GM12878 (cell line): ENCODE data around the gene SKA3. TPM values are rescaled to one million over a fixed set of nuclear protein-coding genes. Genes with fewer than 3 reads are reported as not detected.

Source experiments
- ATF3 ChIP-seq: IDR thresholded peaks from 2 replicates; pipeline ENCODE4 v1.6.1; 2011; ENCODE audit warnings: low read depth, mild to moderate bottlenecking, low read length, moderate library complexity, borderline replicate concordance; ENCODE audit errors: extremely low read depth
- CHD2 ChIP-seq: IDR thresholded peaks from 2 replicates; pipeline ENCODE4 v1.6.1; 2011; ENCODE audit warnings: low read depth, low read length, improper control_type of control experiment, borderline replicate concordance
- CHD4 ChIP-seq: fragments of 200-600 bp; sonication (generic); IDR thresholded peaks from 2 replicates; pipeline ENCODE4 v1.6.1; 2016; ENCODE audit warnings: mild to moderate bottlenecking
- CREB1 ChIP-seq: IDR thresholded peaks from 2 replicates; pipeline ENCODE4 v1.6.1; 2012; ENCODE audit warnings: low read depth, mild to moderate bottlenecking, inconsistent platforms
- CUX1 ChIP-seq: IDR thresholded peaks from 2 replicates; pipeline ENCODE4 v1.6.1; 2012; ENCODE audit warnings: improper control_type of control experiment, low read depth, low read length; ENCODE audit not compliant: insufficient replicate concordance
- ETV6 ChIP-seq, 2 experiments: fragments of 450-650 bp in 1 of 2; IDR thresholded peaks in 1 of 2; conservative IDR thresholded peaks in 1 of 2; 2 replicates each; pipeline ENCODE4 v1.6.1; 2014; ENCODE audit warnings: antibody characterized with exemption in 1 of 2, borderline replicate concordance in 1 of 2, low read depth in 1 of 2, mild to moderate bottlenecking in 1 of 2, moderate library complexity in 1 of 2
- FOXK2 ChIP-seq: fragments of 450-650 bp; IDR thresholded peaks from 2 replicates; pipeline ENCODE4 v1.6.1; 2017; ENCODE audit warnings: mild to moderate bottlenecking, moderate library complexity
- FOXM1 ChIP-seq: IDR thresholded peaks from 2 replicates; pipeline ENCODE4 v1.6.1; 2012; ENCODE audit warnings: low read depth, mild to moderate bottlenecking, inconsistent platforms, low read length, moderate library complexity
- HCFC1 ChIP-seq: fragments of 150-350 bp; IDR thresholded peaks from 2 replicates; pipeline ENCODE4 v1.6.1; 2014; ENCODE audit warnings: low read length
- IKZF1 ChIP-seq: fragments of 450-650 bp; conservative IDR thresholded peaks from 2 replicates; pipeline ENCODE4 v1.6.1; 2017; ENCODE audit warnings: antibody characterized with exemption, mild to moderate bottlenecking
- MTA3 ChIP-seq: IDR thresholded peaks from 2 replicates; pipeline ENCODE4 v1.6.1; 2012; ENCODE audit warnings: low read length, inconsistent platforms, borderline replicate concordance
- NFYA ChIP-seq: IDR thresholded peaks from 2 replicates; pipeline ENCODE4 v1.6.1; 2011; ENCODE audit warnings: low read depth, mild to moderate bottlenecking, low read length, improper control_type of control experiment, borderline replicate concordance
- NRF1 ChIP-seq: conservative IDR thresholded peaks from 2 replicates; pipeline ENCODE4 v1.6.1; 2011; ENCODE audit warnings: mild to moderate bottlenecking, low read depth, low read length, improper control_type of control experiment
- POLR2AphosphoS5 ChIP-seq: IDR thresholded peaks from 2 replicates; pipeline ENCODE4 v1.6.1; 2011; ENCODE audit warnings: mild to moderate bottlenecking, low read length, inconsistent platforms
- SUZ12 ChIP-seq: fragments of 200-600 bp; sonication (generic); IDR thresholded peaks from one replicate; pipeline ENCODE4 v1.6.1; 2018; ENCODE audit warnings: antibody characterized with exemption, mild to moderate bottlenecking; ENCODE audit not compliant: unreplicated experiment
- TCF3 ChIP-seq: IDR thresholded peaks from 2 replicates; pipeline ENCODE4 v1.6.1; 2012; ENCODE audit warnings: low read depth, mild to moderate bottlenecking, low read length, borderline replicate concordance; ENCODE audit not compliant: insufficient read depth
- USF2 ChIP-seq: IDR thresholded peaks from 2 replicates; pipeline ENCODE4 v1.6.1; 2011; ENCODE audit warnings: low read depth, low read length, improper control_type of control experiment, borderline replicate concordance
- ZBTB11 ChIP-seq: fragments of 450-650 bp; formaldehyde crosslinking; IDR thresholded peaks from 2 replicates; pipeline ENCODE4 v1.5.0; 2022; ENCODE audit warnings: mild to moderate bottlenecking, missing genetic modification characterization
- ZNF207 ChIP-seq: fragments of 450-650 bp; IDR thresholded peaks from 2 replicates; pipeline ENCODE4 v1.6.1; 2014; ENCODE audit warnings: antibody characterized with exemption, mild to moderate bottlenecking, borderline replicate concordance
- ZNF217 ChIP-seq: fragments of 450-650 bp; IDR thresholded peaks from 2 replicates; pipeline ENCODE4 v1.6.1; 2017; ENCODE audit warnings: antibody characterized with exemption, mild to moderate bottlenecking
- ZNF274 ChIP-seq: IDR thresholded peaks from one replicate; pipeline ENCODE4 v1.8.0; 2011; ENCODE audit not compliant: insufficient read length, insufficient read depth
- ZZZ3 ChIP-seq: IDR thresholded peaks from 2 replicates; pipeline ENCODE4 v1.6.1; 2011; ENCODE audit warnings: low read depth; ENCODE audit not compliant: control insufficient read depth, insufficient read length
- polyA plus RNA-seq, 11 experiments: library from polyadenylated mRNA; depleted of rRNA in 4 of 11; unstranded in 6 of 11; stranded (reverse) in 5 of 11; fragments of >200 nt; fragmentation: Nextera tagmentation in 4 of 11; fragmentation: Illumina TruSeq in 1 of 11; extraction: Ambion mirVana in 4 of 11; extraction: Trizol in 1 of 11; gene quantifications; 1 replicate in 1 of 11; 2 replicates in 10 of 11; pipeline versions ENCODE4 v1.2.1 to v1.2.3, GENCODE V29; 2011 to 2016; ENCODE audit warnings: inconsistent platforms in 2 of 11, missing spikeins in 2 of 11, low read depth in 1 of 11
- total RNA-seq, 4 experiments: library from RNA; depleted of rRNA in 3 of 4; stranded (reverse); fragments of >200 nt in 3 of 4; fragmentation: Illumina TruSeq in 1 of 4; extraction: Trizol in 1 of 4; gene quantifications; 2 replicates each; pipeline versions ENCODE4 v1.2.1 to v1.2.3, GENCODE V29; 2013 to 2021

Gene SKA3
- total and polyA plus RNA-seq, 10 of the 15 experiments (the other 5 are each of a cell fraction or from before 2014, with no cell fraction given) = 13.5 to 69.7 (median 26.3) TPM

DNA sequence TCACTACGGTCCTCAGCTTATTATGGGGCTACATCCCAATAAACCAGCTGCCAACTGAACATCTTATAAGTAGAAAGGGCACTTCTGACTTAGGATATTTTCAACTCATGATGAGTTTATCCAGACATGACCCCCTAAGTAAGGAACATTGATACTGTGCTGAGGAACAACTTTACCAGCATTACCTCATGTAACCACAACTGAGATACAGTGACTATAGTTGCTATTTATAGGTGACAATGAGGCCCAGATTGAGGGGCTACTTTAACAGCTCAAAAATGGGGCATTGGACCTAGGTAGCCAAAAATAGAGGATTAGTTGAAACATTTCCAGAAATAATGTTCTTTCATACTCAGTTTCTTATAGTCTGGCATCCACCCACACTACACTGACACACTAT lies 26.8 kb downstream of the SKA3 start (continued):
- TF ChIP-seq ZZZ3 (no peak), SUZ12 (no peak), ZNF207 (no peak), ZNF217 (no peak), CREB1 (0 out of 2 replicates have a peak, but pooled peaks have one; percentile 23), CHD2 (no peak), POLR2AphosphoS5 (no peak), CHD4 (no peak), IKZF1 (no peak), ZBTB11 (CRISPR knock-in tag) (no peak), FOXM1 (peak; percentile 79; the same call in 1 of the 2 replicates), ETV6 (conservative IDR thresholded peaks at IDR 0.05 in 1 of 2, IDR thresholded peaks at IDR 0.05 in 1 of 2; ENCODE audit: borderline replicate concordance in 1 of 2, low read depth in 1 of 2) (peak in 1 of 2 experiments; percentile 8; a peak in 1 of 4 replicates), HCFC1 (no peak), TCF3 (no peak), CUX1 (no peak), ZNF274 (no peak), NFYA (no peak), FOXK2 (no peak), USF2 (no peak), ATF3 (no peak), MTA3 (peak; percentile 81), NRF1 (no peak)
